GM23248 (cell line): ENCODE results near the gene GNAI2. TPM values are rescaled to one million over a fixed set of nuclear protein-coding genes. Genes with fewer than 3 reads are reported as not detected.

Experiments used
- DNase-seq: peaks from one replicate; pipeline ENCODE4 v3.0.0-alpha.2; 2015
- H2AFZ ChIP-seq: fragments of 200-600 bp; sonication (generic); 2 replicates; pipeline ENCODE4 v1.6.1; 2016; ENCODE audit warnings: antibody characterized with exemption
- H3F3A ChIP-seq: fragments of 200-600 bp; sonication (generic); 2 replicates; pipeline ENCODE4 v1.6.1; 2016; ENCODE audit warnings: mild to moderate bottlenecking, antibody characterized with exemption, mixed run types; ENCODE audit not compliant: insufficient read depth
- H3K27ac ChIP-seq: fragments of 200-600 bp; sonication (generic); 2 replicates; pipeline ENCODE4 v1.5.1; 2016; ENCODE audit warnings: mild to moderate bottlenecking
- H3K27me3 ChIP-seq: fragments of 200-600 bp; sonication (generic); replicated peaks from 2 replicates; pipeline ENCODE4 v1.6.1; 2016; ENCODE audit warnings: mild to moderate bottlenecking; ENCODE audit not compliant: insufficient read depth
- H3K36me3 ChIP-seq: fragments of 200-600 bp; sonication (generic); 2 replicates; pipeline ENCODE4 v1.6.1; 2016; ENCODE audit warnings: low read depth, mild to moderate bottlenecking
- H3K4me1 ChIP-seq: fragments of 200-600 bp; sonication (generic); 2 replicates; pipeline ENCODE4 v1.6.1; 2016; ENCODE audit warnings: mild to moderate bottlenecking; ENCODE audit not compliant: insufficient read depth
- H3K4me2 ChIP-seq: fragments of 200-600 bp; sonication (generic); one replicate; pipeline ENCODE4 v1.6.1; 2016; ENCODE audit warnings: mild to moderate bottlenecking; ENCODE audit not compliant: unreplicated experiment
- H3K4me3 ChIP-seq: fragments of 200-600 bp; sonication (generic); 2 replicates; pipeline ENCODE4 v1.5.1; 2016; ENCODE audit warnings: mild to moderate bottlenecking
- H3K79me2 ChIP-seq: fragments of 200-600 bp; sonication (generic); 2 replicates; pipeline ENCODE4 v1.6.1; 2016; ENCODE audit warnings: mild to moderate bottlenecking; ENCODE audit not compliant: insufficient read depth
- H3K9ac ChIP-seq: fragments of 200-600 bp; sonication (generic); 2 replicates; pipeline ENCODE4 v1.6.1; 2016; ENCODE audit warnings: mild to moderate bottlenecking
- H3K9me2 ChIP-seq: fragments of 200-600 bp; sonication (generic); 2 replicates; pipeline ENCODE4 v1.6.1; 2016; ENCODE audit warnings: mixed run types, mild to moderate bottlenecking, moderate library complexity; ENCODE audit not compliant: insufficient read depth
- H3K9me3 ChIP-seq: fragments of 200-600 bp; sonication (generic); one replicate; pipeline ENCODE4 v1.6.1; 2017; ENCODE audit warnings: low read depth
- H4K20me1 ChIP-seq: fragments of 200-600 bp; sonication (generic); 2 replicates; pipeline ENCODE4 v1.6.0; 2016; ENCODE audit not compliant: insufficient read depth
- EZH2 ChIP-seq: fragments of 200-600 bp; sonication (generic); IDR thresholded peaks from 2 replicates; pipeline ENCODE4 v1.6.1; 2018; ENCODE audit warnings: antibody characterized with exemption, mild to moderate bottlenecking; ENCODE audit not compliant: insufficient read depth, poor library complexity, severe bottlenecking
- EZH2phosphoT487 ChIP-seq: fragments of 200-600 bp; sonication (generic); IDR thresholded peaks from 2 replicates; pipeline ENCODE4 v1.6.1; 2018; ENCODE audit warnings: antibody characterized with exemption, moderate library complexity, mild to moderate bottlenecking, low read depth; ENCODE audit not compliant: insufficient read depth
- WGBS, 2 experiments: methylation state at CpG; one replicate each; pipeline ENCODE4 v1.1.6; 2015 to 2017; ENCODE audit warnings: low lambda C conversion rate in 2 of 2, low coverage in 1 of 2; ENCODE audit errors: missing lambda C conversion rate in 2 of 2; 5-methylcytosine and 5-hydroxymethylcytosine counted together
- in situ Hi-C: fragments of 300-500 bp; cut with MboI; formaldehyde crosslinking; loops from 2 replicates; pipeline ENCODE4 v1.15.0; 2020
- polyA plus RNA-seq: library from polyadenylated mRNA; unstranded; fragments of >200 nt; fragmentation: Nextera tagmentation; extraction: Ambion mirVana; gene quantifications from 2 replicates; pipeline ENCODE4 v1.2.1, GENCODE V29; 2016
- total RNA-seq: library from RNA; depleted of rRNA; stranded (reverse); fragments of >200 nt; shearing (Covaris generic); gene quantifications from 2 replicates; pipeline ENCODE4 v1.2.3, GENCODE V29; 2014

The GNAI2 gene
- total and polyA plus RNA-seq, 2 experiments from 2014 or later = 424 to 427 TPM

GRCh38 chr3:50268276-50268675, 32.3 kb downstream of the GNAI2 start:
- Histone ChIP-seq H2AFZ (no peak overlapping the region), H3K27ac (peak overlapping the region; percentile 35; the same call in 1 of the 2 replicates), H3K4me2 (no peak overlapping the region), H3K79me2 (no peaks in the 10 kb centered on the region), H3K27me3 (no peaks in the 10 kb centered on the region), H3K4me3 (no peak overlapping the region), H4K20me1 (no peaks in the 10 kb centered on the region), H3K9ac (0 out of 2 replicates have a peak overlapping the region, but pooled peaks have one; percentile 36), H3K4me1 (peaks cover 43% of the 10 kb centered on the region), H3F3A (peaks cover 13% of the 10 kb centered on the region; the same call in 1 of the 2 replicates), H3K9me2 (no peaks in the 10 kb centered on the region), H3K9me3 (no peaks in the 10 kb centered on the region), H3K36me3 (no peaks in the 10 kb centered on the region)
- DNase-seq = no peak
- in situ Hi-C loops = no loop called here
- no peak for TF ChIP-seq EZH2
- no peak for TF ChIP-seq EZH2phosphoT487
- WGBS, 2 experiments = 19 to 25% methylated on average over 3 of the region's 3 CpGs

DNA sequence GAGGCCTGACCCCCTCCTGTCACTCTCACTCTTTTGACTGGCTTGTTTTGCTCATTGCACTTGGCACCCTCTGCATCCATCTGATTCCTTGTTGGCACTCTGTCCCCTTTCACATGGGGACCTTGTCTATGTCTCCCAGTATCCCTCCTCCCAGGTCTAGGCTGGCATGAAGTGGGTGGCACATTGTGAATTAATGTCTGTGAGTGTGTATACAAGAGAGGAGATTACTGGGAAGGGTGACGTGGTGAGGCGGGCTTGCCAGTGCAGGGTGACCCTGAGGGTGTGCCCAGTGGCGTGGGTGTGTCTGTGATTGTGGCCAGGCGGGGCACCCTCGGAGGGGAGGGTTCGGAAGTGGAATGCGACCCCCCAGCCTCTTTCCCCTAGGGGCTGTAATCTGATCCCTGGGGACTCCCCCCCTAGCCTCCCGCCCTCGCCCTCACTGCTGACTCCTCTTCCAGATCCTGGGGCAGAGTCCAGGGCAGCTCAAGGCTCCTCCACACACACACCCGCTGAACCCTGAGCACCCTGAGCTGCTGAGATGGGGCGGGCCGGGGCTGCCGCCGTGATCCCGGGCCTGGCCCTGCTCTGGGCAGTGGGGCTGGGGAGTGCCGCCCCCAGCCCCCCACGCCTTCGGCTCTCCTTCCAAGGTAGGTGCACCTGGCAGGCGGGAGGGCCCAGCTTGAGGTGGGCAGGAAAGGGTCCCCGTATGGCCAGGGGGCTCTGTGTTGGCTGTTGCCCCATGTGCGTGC, 32.9 kb downstream of the GNAI2 start, which contains the start of gene SEMA3B:
Gene SEMA3B, plus strand, starts transcription at position 445 of the 749 bp plus-strand sequence. Its CDS starts 94 bp downstream, at position 539.
- in situ Hi-C loops = no loop called here
- H3F3A ChIP-seq = peaks cover 13% of the 10 kb centered on the region; the same call in 1 of the 2 replicates
- TF ChIP-seq EZH2 (no peak), EZH2phosphoT487 (no peak)
- H3K36me3 ChIP-seq = no peaks in the 10 kb centered on the region
- H3K4me1 ChIP-seq = peaks cover 42% of the 10 kb centered on the region
- H3K4me3 ChIP-seq = peak within 1 kb of the TSS; percentile 43; the same call in 1 of the 2 replicates
- peak within 1 kb of the TSS; percentile 58 for H3K4me2 ChIP-seq
- no peaks in the 10 kb centered on the region for H3K9me2 ChIP-seq
- peak within 1 kb of the TSS; percentile 36; the same call in 1 of the 2 replicates for H3K9ac ChIP-seq
- peak; percentile 74 for DNase-seq
- no peaks in the 10 kb centered on the region for H3K27me3 ChIP-seq
- no peaks in the 10 kb centered on the region for H3K9me3 ChIP-seq
- no peak within 1 kb of the TSS for H2AFZ ChIP-seq
- peak within 1 kb of the TSS; percentile 35; the same call in 1 of the 2 replicates for H3K27ac ChIP-seq
- no peaks in the 10 kb centered on the region for H4K20me1 ChIP-seq
- no peaks in the 10 kb centered on the region for H3K79me2 ChIP-seq
- 8 to 9% methylated on average over 18 to 21 of the region's 21 CpGs for WGBS, 2 experiments

- H3K27me3 ChIP-seq = no peaks in the 10 kb centered on the region
- H3K79me2 ChIP-seq = no peaks in the 10 kb centered on the region
- H2AFZ ChIP-seq = no peak overlapping the region
- peak overlapping the region; percentile 36; the same call in 1 of the 2 replicates for H3K9ac ChIP-seq
- H3K9me2 ChIP-seq = no peaks in the 10 kb centered on the region
- H3K9me3 ChIP-seq = no peaks in the 10 kb centered on the region
- H3K4me1 ChIP-seq = peaks cover 36% of the 10 kb centered on the region
- no peaks in the 10 kb centered on the region for H3K36me3 ChIP-seq
- H3K4me2 ChIP-seq = peak overlapping the region; percentile 58
- H3K4me3 ChIP-seq = peak overlapping the region; percentile 43; the same call in 1 of the 2 replicates
- no peak for DNase-seq
- 44 to 51% methylated on average over 4 of the region's 4 CpGs for WGBS, 2 experiments
- H3F3A ChIP-seq = peaks cover 13% of the 10 kb centered on the region; the same call in 1 of the 2 replicates
- no peaks in the 10 kb centered on the region for H4K20me1 ChIP-seq
- TF ChIP-seq EZH2phosphoT487 (no peak), EZH2 (no peak)
- H3K27ac ChIP-seq = no peak overlapping the region; the same call in 1 of the 2 replicates
- in situ Hi-C loops = no loop called here
Measured at GRCh38 chr3:50269460-50269859, 33.5 kb downstream of the GNAI2 start.

GRCh38 chr3:50269977-50270413, 34.0 kb downstream of the GNAI2 start:
- Histone ChIP-seq H4K20me1 (no peaks in the 10 kb centered on the region), H2AFZ (no peak overlapping the region), H3F3A (peaks cover 13% of the 10 kb centered on the region; the same call in 1 of the 2 replicates), H3K27ac (no peak overlapping the region), H3K4me1 (peaks cover 31% of the 10 kb centered on the region), H3K4me3 (no peak overlapping the region), H3K36me3 (no peaks in the 10 kb centered on the region), H3K9me3 (no peaks in the 10 kb centered on the region), H3K9ac (peak overlapping the region; percentile 43; the same call in 1 of the 2 replicates), H3K9me2 (no peaks in the 10 kb centered on the region), H3K4me2 (peak overlapping the region; percentile 58), H3K79me2 (no peaks in the 10 kb centered on the region), H3K27me3 (no peaks in the 10 kb centered on the region)
- in situ Hi-C loops = loop anchor here (5.0 kb wide), 1 partner anchor 73 kb away; no protein-coding TSS in a partner anchor
- TF ChIP-seq EZH2phosphoT487 (no peak), EZH2 (no peak)
- DNase-seq = peak; percentile 90
- 60 to 65% methylated on average over 8 of the region's 8 CpGs for WGBS, 2 experiments
